ENCODE data around the gene ZNF581.

Gene ZNF581

GRCh38 chr19:55621673-55622231, 21.7 kb upstream of the ZNF581 start (continued):
- TF ChIP-seq, protein P1, sequence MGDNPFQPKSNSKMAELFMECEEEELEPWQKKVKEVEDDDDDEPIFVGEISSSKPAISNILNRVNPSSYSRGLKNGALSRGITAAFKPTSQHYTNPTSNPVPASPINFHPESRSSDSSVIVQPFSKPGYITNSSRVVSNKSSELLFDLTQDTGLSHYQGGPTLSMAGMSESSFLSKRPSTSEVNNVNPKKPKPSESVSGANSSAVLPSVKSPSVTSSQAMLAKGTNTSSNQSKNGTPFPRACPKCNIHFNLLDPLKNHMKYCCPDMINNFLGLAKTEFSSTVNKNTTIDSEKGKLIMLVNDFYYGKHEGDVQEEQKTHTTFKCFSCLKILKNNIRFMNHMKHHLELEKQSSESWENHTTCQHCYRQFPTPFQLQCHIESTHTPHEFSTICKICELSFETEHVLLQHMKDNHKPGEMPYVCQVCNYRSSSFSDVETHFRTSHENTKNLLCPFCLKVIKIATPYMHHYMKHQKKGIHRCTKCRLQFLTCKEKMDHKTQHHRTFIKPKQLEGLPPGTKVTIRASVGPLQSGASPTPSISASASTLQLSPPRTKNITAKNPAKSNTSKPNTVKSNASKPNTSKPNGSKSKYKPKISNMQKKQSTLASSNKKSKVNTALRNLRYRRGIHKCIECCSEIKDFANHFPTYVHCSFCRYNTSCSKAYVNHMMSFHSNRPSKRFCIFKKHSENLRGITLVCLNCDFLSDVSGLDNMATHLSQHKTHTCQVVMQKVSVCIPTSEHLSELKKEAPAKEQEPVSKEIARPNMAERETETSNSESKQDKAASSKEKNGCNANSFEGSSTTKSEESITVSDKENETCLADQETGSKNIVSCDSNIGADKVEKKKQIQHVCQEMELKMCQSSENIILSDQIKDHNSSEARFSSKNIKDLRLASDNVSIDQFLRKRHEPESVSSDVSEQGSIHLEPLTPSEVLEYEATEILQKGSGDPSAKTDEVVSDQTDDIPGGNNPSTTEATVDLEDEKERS (tag by site-specific recombination; IDR thresholded peaks at IDR 0.05): no peak
- no peak for TF ChIP-seq ZNF560 (tag by site-specific recombination; IDR thresholded peaks at IDR 0.05; ENCODE audit: borderline replicate concordance)
- TF ChIP-seq, protein P2, sequence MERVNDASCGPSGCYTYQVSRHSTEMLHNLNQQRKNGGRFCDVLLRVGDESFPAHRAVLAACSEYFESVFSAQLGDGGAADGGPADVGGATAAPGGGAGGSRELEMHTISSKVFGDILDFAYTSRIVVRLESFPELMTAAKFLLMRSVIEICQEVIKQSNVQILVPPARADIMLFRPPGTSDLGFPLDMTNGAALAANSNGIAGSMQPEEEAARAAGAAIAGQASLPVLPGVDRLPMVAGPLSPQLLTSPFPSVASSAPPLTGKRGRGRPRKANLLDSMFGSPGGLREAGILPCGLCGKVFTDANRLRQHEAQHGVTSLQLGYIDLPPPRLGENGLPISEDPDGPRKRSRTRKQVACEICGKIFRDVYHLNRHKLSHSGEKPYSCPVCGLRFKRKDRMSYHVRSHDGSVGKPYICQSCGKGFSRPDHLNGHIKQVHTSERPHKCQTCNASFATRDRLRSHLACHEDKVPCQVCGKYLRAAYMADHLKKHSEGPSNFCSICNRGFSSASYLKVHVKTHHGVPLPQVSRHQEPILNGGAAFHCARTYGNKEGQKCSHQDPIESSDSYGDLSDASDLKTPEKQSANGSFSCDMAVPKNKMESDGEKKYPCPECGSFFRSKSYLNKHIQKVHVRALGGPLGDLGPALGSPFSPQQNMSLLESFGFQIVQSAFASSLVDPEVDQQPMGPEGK (tag by site-specific recombination; IDR thresholded peaks at IDR 0.05): no peak
- TF ChIP-seq ZNF140 (tag by site-specific recombination; IDR thresholded peaks at IDR 0.05): no peak
- no peak for TF ChIP-seq PRDM1 (tag by site-specific recombination; IDR thresholded peaks at IDR 0.05)
- no peak for TF ChIP-seq ZNF777 (tag by site-specific recombination; IDR thresholded peaks at IDR 0.05; ENCODE audit: borderline replicate concordance)
- TF ChIP-seq ZNF24 (tag by site-specific recombination; IDR thresholded peaks at IDR 0.05): no peak
- TF ChIP-seq MYNN (tag by site-specific recombination; IDR thresholded peaks at IDR 0.05; ENCODE audit: borderline replicate concordance): no peak
- TF ChIP-seq GFI1B (tag by site-specific recombination; IDR thresholded peaks at IDR 0.05): no peak
- TF ChIP-seq ZNF221 (tag by site-specific recombination; IDR thresholded peaks at IDR 0.05; ENCODE audit: borderline replicate concordance): no peak
- no peak for TF ChIP-seq ZNF121 (tag by site-specific recombination; IDR thresholded peaks at IDR 0.05)
- no peak for TF ChIP-seq YY2 (tag by site-specific recombination; IDR thresholded peaks at IDR 0.05)
- TF ChIP-seq KLF16 (tag by site-specific recombination; IDR thresholded peaks at IDR 0.05): no peak
- no peak for TF ChIP-seq MEIS1 (CRISPR knock-in tag; IDR thresholded peaks at IDR 0.05; ENCODE audit: borderline replicate concordance)
- TF ChIP-seq ZNF426 (tag by site-specific recombination; IDR thresholded peaks at IDR 0.05): no peak

GRCh38 chr19:55622242-55622969, 21.0 kb upstream of the ZNF581 start:
- no peak overlapping the region for H3K4me3 ChIP-seq (ENCODE audit: low read depth, low read length)
- CTCF ChIA-PET: interaction anchor here (0.9 to 5.3 kb wide), 7 partner anchors 9 to 155 kb away, joined by 3 to 30 read pairs (median 4); partner anchors contain the start of gene ZNF865
- peaks cover 2 to 5% of the 10 kb centered on the region in 2 experiments; a peak in 2 of 3 replicates for H3K36me3 ChIP-seq (ENCODE audit: control insufficient read depth in 2 of 2, insufficient read depth in 1 of 2, low read length in 2 of 2)
- TF ChIP-seq SP7 (tag by site-specific recombination; IDR thresholded peaks at IDR 0.05) (no peak), SETDB1 (IDR thresholded peaks at IDR 0.05; ENCODE audit: insufficient read length, low read length) (no peak), YY2 (tag by site-specific recombination; IDR thresholded peaks at IDR 0.05) (no peak), ZNF776 (tag by site-specific recombination; IDR thresholded peaks at IDR 0.05; ENCODE audit: borderline replicate concordance) (no peak), KLF1 (tag by site-specific recombination; IDR thresholded peaks at IDR 0.05) (no peak), TRIM28 (IDR thresholded peaks at IDR 0.05; ENCODE audit: borderline replicate concordance, low read length) (no peak), ZNF354C (tag by site-specific recombination; IDR thresholded peaks at IDR 0.05; ENCODE audit: borderline replicate concordance, low read depth) (no peak), ZNF544 (tag by site-specific recombination; IDR thresholded peaks at IDR 0.05) (no peak), ZNF571 (tag by site-specific recombination; IDR thresholded peaks at IDR 0.05) (no peak), ZNF513 (tag by site-specific recombination; IDR thresholded peaks at IDR 0.05) (no peak), TCF7L2 (IDR thresholded peaks at IDR 0.05; ENCODE audit: borderline replicate concordance, low read depth, low read length) (no peak)
- TF ChIP-seq, protein P3, sequence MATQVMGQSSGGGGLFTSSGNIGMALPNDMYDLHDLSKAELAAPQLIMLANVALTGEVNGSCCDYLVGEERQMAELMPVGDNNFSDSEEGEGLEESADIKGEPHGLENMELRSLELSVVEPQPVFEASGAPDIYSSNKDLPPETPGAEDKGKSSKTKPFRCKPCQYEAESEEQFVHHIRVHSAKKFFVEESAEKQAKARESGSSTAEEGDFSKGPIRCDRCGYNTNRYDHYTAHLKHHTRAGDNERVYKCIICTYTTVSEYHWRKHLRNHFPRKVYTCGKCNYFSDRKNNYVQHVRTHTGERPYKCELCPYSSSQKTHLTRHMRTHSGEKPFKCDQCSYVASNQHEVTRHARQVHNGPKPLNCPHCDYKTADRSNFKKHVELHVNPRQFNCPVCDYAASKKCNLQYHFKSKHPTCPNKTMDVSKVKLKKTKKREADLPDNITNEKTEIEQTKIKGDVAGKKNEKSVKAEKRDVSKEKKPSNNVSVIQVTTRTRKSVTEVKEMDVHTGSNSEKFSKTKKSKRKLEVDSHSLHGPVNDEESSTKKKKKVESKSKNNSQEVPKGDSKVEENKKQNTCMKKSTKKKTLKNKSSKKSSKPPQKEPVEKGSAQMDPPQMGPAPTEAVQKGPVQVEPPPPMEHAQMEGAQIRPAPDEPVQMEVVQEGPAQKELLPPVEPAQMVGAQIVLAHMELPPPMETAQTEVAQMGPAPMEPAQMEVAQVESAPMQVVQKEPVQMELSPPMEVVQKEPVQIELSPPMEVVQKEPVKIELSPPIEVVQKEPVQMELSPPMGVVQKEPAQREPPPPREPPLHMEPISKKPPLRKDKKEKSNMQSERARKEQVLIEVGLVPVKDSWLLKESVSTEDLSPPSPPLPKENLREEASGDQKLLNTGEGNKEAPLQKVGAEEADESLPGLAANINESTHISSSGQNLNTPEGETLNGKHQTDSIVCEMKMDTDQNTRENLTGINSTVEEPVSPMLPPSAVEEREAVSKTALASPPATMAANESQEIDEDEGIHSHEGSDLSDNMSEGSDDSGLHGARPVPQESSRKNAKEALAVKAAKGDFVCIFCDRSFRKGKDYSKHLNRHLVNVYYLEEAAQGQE (tag by site-specific recombination; IDR thresholded peaks at IDR 0.05): no peak
- POLR2A ChIA-PET: interaction anchor here (0.5 to 9.1 kb wide), 3 partner anchors 17 to 519 kb away, joined by 3 to 75 read pairs (median 5); partner anchors contain the start of genes FIZ1, ZNF444 and ZNF865
- no peaks in the 10 kb centered on the region for H3K9me3 ChIP-seq (ENCODE audit: control insufficient read depth, insufficient read depth, low read depth, low read length)
- H3K4me1 ChIP-seq (ENCODE audit: control insufficient read depth, insufficient read depth, low read length): peaks cover 5% of the 10 kb centered on the region
- no peak overlapping the region for H3K27ac ChIP-seq (ENCODE audit: extremely low read depth, low read depth, low read length)
